CD4-positive, alpha-beta T cell treated with Interleukin-21 for 1 hour (primary cell): ENCODE results near the gene MFSD1.
"Not testable (repeated sequence)": the region's sequence is repeated elsewhere in the genome, so short reads cannot be mapped to it uniquely, and the experiment has no call there.

ENCODE experiments used
- DNase-seq: peaks from one replicate; pipeline ENCODE4 v3.0.0-alpha.2; 2020

The MFSD1 gene

DNA sequence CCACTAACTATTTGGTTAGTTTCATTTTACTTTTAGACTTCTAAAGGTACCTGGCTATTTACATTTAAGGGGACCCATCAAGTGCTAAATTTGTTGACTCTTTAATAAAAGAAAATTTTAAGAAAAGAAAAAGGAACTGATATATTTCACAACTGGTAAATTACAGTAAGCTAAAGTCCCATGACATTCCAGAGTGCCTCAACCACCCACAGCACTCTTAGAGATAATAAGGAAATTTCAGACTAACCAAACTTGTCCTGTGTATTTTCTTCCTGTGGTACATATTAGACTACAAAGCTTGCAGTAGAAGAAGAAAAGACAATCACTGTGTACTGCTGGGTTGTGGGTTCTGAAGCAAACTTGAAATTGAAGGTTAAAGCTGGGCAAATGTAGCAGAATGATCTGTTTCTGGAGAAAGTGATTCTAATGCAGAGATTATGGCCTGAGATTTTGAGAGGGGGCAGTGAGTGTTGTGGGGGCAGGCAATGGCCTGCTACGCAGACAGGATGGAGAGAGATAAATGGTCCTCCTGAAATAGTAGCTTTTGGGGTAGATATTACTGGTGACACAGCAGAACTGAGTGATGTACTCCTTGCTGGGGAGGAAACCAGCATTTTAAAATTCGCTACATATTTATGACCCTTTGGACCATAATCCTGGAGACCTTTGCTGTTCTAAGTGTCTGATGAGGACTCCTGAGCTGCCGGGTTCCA, 24.5 kb upstream of the MFSD1 start:
- no peak for DNase-seq

DNA sequence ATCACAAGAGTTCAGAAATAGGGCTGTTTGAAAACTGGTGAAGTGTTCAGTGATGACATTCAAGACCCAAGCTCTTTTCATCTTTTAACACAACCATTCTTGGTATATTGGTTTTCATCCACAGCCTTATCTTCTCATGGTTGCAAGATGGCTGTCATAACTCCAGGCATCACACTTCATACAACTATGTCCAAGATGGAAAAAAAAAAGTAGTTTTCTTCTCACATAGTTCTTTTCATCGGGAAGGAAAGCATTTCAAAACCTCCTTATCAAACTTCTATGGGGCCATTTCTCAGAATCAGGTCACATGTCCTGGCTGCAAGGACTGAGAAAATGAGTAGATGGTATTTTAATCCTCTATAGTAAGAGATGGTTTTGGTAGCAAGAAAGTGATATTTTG, 21.1 kb upstream of the MFSD1 start:
- DNase-seq = no peak

DNA sequence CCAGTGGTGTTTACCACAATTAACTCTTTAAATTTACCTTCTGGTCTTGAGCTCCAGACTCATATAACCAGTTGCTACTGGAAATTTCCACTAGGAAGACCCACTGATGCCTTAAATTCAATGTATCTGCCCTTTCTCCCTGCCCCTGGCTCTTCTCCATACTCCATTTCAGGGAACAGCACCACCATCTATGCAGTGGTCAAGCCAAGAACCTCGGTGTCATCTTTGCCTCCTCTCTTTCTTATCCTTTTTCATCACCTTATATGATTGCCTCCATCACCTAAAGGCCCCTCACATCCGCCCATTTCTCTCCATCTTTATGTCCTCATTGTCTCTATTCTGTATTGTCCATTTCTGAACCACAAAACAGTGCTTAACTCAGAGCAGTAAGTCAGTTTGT, 20.7 kb upstream of the MFSD1 start:
- no peak for DNase-seq

DNA sequence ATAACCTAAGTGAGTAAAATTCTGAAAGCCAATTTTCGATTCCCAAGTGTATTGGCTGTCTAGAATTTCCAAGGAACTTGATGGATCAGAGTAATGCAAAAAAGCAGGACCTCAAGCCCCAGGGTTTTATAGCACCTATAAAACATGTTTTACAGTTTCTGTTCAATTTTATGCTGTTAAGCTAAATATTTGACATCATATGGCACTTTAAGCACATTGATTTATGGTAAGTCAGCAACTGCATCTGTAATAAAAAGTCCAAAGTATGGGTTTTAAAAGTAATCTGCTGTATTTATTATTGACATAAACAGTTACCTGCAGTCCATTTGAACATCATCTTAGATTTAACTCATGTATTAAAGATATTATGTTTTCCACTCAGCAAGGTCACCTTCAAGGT, 20.0 kb upstream of the MFSD1 start:
- DNase-seq = no peak

DNA sequence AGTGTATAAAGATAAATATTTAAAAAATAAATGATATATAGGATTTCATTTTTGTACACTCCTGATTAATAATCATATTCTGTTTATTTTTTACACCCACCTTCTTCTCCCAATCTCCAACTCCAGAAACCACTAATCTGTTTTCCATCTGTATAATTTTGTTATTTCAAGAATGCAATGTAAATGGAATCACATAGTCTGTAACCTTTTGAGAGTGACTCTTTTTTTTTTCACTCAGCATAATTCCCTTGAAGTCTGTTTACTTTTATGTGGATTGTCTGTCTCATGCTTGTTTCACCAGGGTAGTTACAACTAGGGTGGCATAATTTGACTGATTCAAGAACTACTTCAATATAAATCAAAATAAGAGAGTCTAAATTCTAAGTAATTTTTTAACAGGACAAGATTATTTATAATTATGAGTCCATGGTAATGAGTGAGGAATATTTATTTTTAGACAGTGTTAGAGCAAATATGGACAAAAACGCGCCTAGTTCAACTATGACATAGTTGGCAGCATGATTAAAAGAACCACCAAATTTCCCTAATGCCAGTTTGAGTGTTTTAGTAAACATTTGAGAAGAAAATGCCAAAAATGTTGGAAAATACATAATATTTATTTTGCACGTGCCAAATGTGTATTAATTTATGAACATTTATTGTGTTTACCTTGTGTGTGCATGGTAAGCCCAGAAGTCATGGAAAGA, 19.4 kb upstream of the MFSD1 start:
- no peak for DNase-seq

DNA sequence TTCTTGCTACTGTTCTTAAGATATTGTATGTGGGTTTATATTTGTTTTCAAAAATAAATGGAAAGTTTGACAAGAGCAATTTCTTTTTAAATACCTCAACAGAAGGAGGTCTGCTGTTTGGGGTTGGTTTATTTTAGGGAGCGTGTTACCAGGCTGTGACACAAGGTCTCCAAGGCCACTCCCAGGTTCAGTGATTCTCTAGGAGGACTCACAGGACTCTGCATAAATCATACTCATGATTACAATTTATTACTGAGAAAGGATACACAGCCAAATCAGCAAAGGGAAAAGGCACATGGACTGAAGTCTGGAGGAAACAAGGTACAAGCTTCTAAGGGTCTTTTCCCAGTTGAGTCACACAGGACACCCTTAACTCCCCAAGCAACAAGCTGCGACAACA, 18.8 kb upstream of the MFSD1 start:
- no peak for DNase-seq

DNA sequence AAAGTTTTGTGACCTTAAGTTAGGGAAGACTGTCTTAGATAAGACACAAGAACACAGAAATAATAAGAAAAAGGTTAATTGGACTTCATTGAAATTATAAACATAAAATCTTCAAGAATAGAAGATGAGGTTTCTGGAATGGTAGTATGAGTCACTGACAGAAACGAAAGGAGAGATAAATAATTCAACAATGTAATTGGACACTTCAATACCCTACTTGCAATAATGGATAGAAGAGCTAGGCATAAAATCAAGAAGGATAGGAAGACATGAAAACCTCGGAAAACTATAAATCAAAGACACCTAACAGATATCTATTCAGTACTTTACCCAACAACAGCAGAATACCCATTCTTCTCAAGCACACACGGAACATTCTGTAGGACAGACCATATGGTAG, 15.9 kb upstream of the MFSD1 start:
- DNase-seq = no peak

DNA sequence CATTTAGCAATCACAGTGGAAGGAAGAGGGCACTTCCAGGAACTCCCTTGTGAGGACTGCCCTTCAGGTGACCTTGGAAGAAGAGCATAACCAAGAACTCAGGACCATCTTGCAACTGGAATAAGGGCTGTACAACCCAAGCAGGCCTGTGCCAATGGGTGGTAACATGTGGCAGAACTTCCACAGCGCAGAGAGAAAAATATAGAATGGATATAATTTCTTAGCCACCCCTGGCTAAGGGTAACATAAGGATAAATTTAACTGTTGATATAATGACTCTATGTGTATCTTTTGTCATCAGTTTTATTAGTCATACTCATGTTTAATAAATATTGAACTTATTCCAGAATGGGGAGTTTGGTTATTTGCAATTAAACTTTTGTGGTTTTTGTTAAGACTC, 13.4 kb upstream of the MFSD1 start:
- no peak for DNase-seq

DNA sequence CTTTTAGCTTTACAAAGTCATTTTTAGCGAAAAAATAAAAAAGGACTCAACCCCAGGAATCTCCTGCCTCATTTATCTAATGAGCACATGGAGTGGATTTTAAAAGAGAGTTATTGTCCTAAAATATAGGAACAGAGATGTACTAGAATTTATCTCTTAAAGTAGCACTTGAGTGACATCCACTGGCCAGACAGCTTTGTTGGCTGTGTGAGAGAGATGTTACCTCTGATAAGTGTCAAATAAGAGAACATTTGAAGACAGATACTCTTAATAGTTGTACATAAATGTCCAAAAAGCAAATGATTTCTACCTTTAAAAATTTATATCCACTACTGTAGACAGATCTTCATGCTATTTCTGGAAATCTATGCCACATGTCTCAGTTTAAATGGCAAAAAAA, 12.3 kb upstream of the MFSD1 start:
- DNase-seq = no peak

DNA sequence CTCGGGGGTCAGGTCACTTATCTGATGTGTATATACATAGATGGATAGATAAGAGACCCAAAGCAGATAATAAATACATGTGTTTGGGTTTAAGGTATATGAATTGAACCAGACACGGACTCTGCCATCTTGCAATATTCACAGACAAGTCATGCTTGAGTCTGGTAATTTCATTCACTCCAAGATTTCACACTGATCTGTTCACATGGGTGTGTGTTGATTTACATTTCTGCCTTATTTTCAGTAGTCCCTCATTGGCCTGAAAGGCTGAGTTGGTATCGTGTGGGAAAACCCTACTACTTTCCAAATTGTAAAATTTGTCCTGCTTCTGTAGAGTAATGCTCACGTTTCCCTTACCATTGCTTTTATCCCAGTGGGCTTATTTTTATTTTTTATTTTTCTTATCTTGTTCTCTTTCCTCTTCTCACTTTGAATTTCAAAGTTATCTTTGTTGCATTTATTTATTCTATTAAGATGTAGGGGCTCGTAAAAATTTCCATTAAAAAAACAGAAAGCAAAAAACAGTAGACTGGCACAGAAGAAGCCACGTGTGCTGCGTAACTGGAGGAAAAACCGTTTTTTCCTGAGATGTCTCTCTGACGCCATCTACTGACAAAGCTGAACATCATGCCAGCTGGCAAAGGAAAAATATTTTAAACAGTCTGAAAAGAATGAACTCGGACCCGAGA, 10.8 kb upstream of the MFSD1 start:
- DNase-seq = peak; percentile 70

DNA sequence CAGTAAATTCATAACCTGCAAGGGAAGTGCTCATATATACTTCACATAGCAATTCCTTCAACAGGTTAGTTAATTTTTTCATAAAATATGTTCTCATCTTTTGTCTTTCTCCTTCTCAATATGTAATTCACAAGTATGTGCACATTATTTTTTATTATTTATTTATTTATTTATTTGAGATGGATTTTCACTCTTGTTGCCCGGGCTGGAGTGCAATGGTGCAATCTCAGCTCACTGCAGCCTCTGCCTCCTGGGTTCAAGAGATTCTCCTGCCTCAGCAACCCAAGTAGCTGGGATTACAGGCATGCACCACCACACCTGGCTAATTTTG, 10.3 kb upstream of the MFSD1 start:
- DNase-seq = not testable (repeated sequence)

DNA sequence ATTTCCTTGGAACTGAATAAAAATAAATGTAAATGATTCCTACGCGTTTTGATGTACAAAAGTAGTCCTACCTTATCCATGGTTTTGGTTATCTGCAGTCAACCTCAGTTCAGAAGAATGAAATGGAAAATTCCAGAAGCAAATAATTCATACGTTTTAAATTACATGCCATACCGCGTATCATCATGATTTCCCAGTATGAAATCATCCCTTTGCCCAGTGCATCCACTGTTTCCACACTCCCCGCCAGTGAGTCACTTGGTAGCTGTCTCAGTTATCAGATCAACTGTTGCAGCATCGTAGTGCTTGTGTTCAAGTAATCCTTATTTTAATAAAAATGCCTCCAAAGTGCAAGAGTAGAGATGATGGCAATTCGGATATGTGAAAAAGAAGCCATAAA, 9.1 kb upstream of the MFSD1 start:
- no peak for DNase-seq

DNA sequence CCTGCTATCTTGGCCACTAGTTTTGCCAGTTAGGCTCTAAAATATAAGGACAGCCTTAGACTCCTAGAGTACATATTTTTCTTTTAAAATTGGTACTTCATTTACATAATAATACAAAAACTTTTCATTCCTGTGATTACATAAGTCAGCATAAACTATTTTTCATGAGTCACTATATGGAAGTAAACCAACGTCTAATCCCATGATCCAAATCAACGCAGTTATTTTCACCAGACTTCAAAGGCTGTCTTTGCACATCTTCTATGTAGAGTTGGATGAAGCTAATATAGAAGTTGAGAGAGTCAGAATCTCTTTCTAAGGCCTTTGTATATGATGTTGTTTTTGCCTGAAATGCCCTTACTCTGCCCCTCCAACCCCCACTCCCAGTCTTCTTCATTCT, 7.6 kb upstream of the MFSD1 start:
- no peak for DNase-seq

DNA sequence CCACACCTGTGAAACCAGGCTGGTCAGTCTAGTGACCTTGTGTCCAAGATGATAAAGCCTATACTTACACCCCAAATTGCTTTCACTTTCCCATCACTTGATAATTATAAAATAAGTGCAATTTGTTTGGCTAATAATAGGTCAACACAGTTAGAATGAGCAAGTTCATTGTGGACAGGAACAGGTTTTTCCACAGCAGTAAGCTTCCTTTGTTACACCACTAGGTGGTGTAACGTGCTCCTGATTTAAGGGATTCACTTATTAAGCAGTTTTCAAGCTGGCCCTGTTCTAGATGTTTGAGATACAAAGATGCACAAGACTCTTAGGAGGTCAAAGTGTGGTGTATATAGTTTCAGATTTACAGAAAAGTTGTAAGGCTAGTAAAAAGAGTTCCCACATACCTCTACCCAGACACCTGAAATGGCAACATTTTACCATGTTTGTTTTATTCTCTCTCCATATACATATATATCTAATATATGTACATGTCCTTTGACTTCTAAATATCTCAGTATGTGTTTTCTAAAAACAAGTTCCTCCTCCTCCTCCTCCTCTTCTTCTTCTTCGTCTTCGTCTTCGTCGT, 6.8 kb upstream of the MFSD1 start:
- peak; percentile 29 for DNase-seq

DNA sequence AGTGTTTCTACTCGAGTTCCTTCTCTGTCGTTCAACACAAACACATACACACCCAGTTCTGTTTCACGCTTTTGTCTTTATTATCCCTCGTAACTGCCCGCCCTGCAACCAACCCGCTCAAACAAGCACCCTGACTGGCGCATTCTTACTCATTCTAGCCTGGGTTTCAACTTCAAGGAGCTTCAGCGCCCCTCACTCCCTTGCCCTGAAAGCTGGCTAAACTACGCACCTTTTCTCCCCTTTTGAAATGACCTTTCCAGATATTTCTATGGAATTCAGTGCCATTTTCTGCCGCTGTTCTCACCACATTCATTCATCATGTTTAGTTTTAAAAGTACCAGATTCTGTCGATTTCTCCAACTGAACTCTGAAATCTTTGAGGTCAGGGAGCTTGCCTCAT, 653 bp upstream of the MFSD1 start:
- no peak for DNase-seq

DNA sequence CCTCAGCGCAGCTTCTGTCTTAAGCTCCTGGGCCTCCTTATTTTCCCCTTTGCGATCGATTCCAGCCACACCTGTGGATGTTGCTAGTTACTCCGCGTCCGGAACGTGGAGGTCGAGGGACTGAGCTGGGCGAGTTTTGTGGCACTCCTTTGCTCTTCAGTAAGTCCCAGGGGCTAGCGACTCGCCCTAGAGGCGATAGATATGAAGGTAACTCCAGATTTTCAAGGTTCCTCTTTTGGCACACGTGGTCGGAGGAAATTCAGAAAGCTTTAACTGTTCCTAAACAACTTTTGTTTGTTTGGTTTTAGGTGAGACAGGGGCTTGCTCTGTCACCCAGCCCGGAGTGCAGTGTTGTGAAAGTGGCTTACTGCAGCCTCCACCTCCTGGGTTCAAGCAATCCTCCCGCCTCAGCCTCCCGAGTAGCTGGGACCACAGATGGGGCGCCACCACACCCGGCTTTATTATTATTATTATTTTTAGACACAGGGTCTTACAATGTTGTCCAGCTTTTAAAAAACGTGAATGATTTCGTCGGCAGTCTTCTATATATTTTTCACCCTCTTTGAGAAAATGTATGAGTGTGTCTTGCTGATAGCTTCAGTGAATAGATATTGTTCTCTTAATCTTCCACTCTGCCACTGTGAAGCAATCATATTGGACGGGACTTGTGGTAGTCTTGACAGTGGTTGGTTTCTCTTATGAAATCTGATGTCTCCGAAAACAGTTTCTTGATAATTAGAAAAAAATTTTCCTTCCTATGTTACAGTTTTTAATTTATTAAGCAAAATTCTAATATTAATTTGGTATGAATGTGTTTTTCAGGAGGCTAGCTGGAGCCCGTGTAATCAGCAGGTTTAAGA, 785 bp downstream of the MFSD1 start:
- DNase-seq = peak; percentile 22

DNA sequence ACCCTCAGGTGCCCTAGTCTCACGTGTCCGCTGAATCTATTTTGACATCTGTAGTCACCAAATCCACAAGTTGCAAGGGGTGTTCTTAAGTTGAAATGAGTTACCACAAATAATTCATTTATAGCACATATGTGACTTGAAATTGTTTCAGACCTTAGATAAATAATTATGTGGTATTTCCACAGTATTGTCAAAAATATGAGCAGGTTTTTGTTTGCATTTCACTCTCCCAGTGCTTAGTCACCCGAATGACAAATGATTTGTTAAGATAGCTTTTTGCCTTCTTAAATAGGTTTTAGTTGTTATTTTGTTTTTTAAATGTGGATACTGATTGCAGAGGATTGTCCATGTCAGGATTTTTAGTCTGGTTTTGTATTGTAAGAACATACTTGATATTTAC, 2.6 kb downstream of the MFSD1 start:
- DNase-seq = no peak

DNA sequence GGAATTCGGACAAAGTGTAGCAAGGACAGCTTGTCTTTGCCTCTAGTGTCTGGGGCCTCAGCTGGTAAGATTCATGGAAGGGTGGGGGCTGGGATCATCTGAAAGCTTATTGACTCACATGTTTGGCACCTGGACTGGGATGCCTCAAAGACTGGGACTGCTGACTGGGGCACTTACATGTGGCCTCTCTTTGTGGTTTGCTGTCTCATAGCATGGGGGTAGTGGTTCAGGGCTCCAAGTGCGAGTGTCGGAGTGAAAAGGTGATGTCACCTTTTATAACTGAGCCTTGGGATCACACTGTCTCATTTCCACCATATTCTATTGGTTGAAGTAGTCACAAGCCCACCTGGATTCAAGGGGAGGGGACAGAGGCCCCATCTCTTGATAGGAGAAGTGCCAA, 6.8 kb downstream of the MFSD1 start:
- no peak for DNase-seq

DNA sequence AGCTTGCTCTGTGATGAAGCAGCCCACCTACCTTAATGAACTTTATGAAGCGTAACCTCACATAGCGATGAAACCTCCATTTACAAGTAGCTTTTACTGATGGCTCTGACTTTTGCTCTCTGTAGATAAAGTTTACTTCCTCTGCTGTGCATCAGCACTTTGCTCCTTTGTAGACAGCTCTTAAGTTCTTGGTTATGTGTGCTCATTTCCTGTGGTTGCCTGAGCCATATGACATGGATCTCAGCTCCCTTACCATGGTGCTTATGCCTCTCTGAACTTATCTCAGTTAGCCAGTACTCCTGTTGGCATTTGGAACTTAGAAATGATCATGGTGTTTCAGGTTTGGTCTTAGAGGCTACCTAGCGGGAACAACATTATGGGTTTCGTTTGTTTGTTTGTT, 7.8 kb downstream of the MFSD1 start:
- no peak for DNase-seq

DNA sequence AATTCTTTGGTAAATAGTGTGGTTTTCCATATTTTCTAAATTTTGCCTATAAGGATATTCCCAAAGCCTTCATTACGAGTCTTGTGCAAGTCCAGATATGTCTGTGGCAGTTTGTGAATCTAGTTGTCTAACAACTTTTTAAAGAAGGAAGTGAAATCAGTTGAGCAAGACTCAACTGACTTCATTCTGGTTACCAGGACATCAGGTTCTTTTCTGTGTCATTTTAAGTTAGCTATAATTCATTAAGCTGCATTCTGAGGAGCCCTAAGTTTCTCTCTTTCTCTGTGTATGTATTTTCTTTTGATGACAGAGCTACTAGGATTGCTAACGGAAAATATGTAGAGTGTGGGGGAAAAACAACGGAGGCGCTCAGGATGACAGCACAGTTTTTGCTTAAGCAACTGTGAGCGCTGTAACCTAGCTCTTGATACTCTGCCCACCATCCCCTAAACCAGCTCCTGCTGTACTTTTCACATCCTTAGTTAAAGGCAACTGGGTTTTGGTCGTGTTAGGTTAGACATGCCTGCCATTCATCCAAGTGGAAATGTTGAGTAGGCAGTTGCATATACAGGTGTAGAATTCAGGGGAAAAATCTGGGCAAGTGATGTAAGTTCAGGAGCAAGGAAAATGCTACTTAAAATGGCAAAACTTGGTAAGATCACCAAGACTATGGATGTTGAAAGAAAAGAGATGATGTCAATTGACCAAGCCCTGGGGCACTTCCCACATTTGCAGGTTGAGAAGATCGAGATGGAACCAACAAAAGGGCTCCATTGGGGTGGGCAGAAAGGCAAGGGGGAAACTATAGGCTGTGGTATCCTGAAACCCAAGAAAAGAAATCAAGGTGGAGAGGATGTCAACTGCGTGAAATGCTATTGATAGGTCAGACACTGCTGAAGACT, 9.2 kb downstream of the MFSD1 start:
- no peak for DNase-seq

DNA sequence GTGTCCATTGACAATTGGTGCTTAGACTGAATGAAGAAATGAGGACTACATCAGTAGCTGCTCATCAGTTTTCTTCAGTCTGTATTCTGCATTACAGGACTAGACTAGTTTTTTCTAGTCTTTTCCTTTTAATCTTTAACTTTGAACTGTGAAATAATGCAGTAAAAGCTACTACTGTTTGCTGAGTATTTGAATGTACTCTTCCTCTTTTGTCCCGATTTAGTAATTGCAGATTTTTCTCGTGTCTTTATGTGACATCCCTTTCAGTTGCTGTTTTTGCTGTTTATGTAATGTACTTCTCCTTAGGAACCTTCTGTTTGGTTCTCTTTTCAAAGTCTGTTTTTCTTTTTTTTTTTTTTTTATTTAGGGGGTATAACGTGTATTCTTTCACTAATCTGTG, 17.4 kb downstream of the MFSD1 start:
- DNase-seq = no peak

DNA sequence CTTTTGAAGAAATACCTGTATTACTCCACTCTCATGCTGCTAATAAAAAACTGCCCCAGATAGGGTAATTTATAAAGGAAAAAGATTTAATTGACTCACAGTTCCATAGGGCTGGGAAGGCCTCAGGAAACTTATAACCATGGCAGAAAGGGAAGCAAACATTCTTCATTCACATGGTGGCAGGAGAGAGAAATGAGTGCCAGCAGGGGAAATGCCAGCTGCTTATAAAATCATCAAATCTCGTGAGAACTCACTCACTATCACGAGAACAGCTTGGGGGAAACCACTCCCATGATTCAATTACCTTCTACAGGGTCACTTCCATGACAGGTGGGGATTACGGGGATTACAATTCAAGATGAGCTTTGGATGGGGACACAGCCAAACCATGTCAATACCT, 18.7 kb downstream of the MFSD1 start:
- no peak for DNase-seq
